Mesendoderm (in vitro differentiated cells): ENCODE measurements around the gene TEPSIN.

Experiments used
- DNase-seq: peaks from one replicate; pipeline ENCODE4 v3.0.0; 2013
- H2AK5ac ChIP-seq: 2 replicates; pipeline ENCODE4 v1.6.1; 2013; ENCODE audit warnings: low read length, inconsistent platforms
- H2BK120ac ChIP-seq: 2 replicates; pipeline ENCODE4 v1.6.1; 2013; ENCODE audit warnings: low read depth, mild to moderate bottlenecking, low read length, moderate library complexity, mixed read lengths
- H2BK15ac ChIP-seq: replicated peaks from 2 replicates; pipeline ENCODE4 v1.6.1; 2013; ENCODE audit warnings: low read depth, mild to moderate bottlenecking, moderate library complexity
- H2BK5ac ChIP-seq: 2 replicates; pipeline ENCODE4 v1.6.1; 2013; ENCODE audit warnings: low read length, inconsistent platforms
- H3K18ac ChIP-seq: 2 replicates; pipeline ENCODE4 v1.6.1; 2013; ENCODE audit warnings: mild to moderate bottlenecking, low read length, mixed read lengths
- H3K23ac ChIP-seq: one replicate; pipeline ENCODE4 v1.6.1; 2013; ENCODE audit warnings: low read length
- H3K27ac ChIP-seq: 2 replicates; pipeline ENCODE4 v1.5.1; 2013; ENCODE audit warnings: low read depth, mild to moderate bottlenecking, inconsistent platforms, low read length, moderate library complexity
- H3K27me3 ChIP-seq: 2 replicates; pipeline ENCODE4 v1.6.1; 2013; ENCODE audit warnings: low read length, control low read depth, mild to moderate bottlenecking, inconsistent platforms; ENCODE audit not compliant: insufficient read depth, poor library complexity
- H3K36me3 ChIP-seq: 2 replicates; pipeline ENCODE4 v1.6.1; 2013; ENCODE audit warnings: low read length, inconsistent platforms; ENCODE audit not compliant: control insufficient read depth, insufficient read depth
- H3K4ac ChIP-seq: one replicate; pipeline ENCODE4 v1.6.1; 2013; ENCODE audit warnings: low read depth, mild to moderate bottlenecking, low read length, moderate library complexity
- H3K4me1 ChIP-seq: 2 replicates; pipeline ENCODE4 v1.6.1; 2013; ENCODE audit warnings: low read depth, low read length, inconsistent platforms; ENCODE audit not compliant: control insufficient read depth
- H3K4me2 ChIP-seq: 2 replicates; pipeline ENCODE4 v1.6.1; 2013; ENCODE audit warnings: low read length
- H3K4me3 ChIP-seq: 2 replicates; pipeline ENCODE4 v1.5.1; 2013; ENCODE audit warnings: mild to moderate bottlenecking, low read length
- H3K56ac ChIP-seq: one replicate; pipeline ENCODE4 v1.6.1; 2013; ENCODE audit warnings: low read length
- H3K79me1 ChIP-seq: 2 replicates; pipeline ENCODE4 v1.6.1; 2013; ENCODE audit warnings: low read length, inconsistent platforms
- H3K79me2 ChIP-seq: 2 replicates; pipeline ENCODE4 v1.6.1; 2013; ENCODE audit warnings: mild to moderate bottlenecking, low read length; ENCODE audit not compliant: control insufficient read depth, insufficient read depth
- H3K9ac ChIP-seq: 2 replicates; pipeline ENCODE4 v1.6.1; 2013; ENCODE audit warnings: low read length, inconsistent platforms
- H4K5ac ChIP-seq: one replicate; pipeline ENCODE4 v1.6.1; 2013; ENCODE audit warnings: low read length
- H4K8ac ChIP-seq: one replicate; pipeline ENCODE4 v1.6.1; 2013; ENCODE audit warnings: low read depth, mild to moderate bottlenecking, control low read depth, low read length, moderate library complexity
- WGBS: extraction: QIAGEN DNeasy Blood & Tissue Kit; methylation state at CpG from one replicate; pipeline ENCODE4 v1.1.7; 2013; ENCODE audit warnings: low lambda C conversion rate, missing lambda C conversion rate; ENCODE audit not compliant: insufficient coverage; ENCODE audit errors: extremely low coverage; 5-methylcytosine and 5-hydroxymethylcytosine counted together

Gene TEPSIN

GRCh38 chr17:81246679-81247338 lies 8.0 kb upstream of the TEPSIN start:
- Histone ChIP-seq H3K9ac (no peak overlapping the region), H2BK15ac (no peak overlapping the region), H2BK120ac (no peak overlapping the region), H2BK5ac (no peak overlapping the region), H3K4me1 (no peaks in the 10 kb centered on the region), H3K23ac (no peak overlapping the region), H3K4me2 (no peak overlapping the region), H3K18ac (no peak overlapping the region), H3K27me3 (no peaks in the 10 kb centered on the region), H3K27ac (no peak overlapping the region), H3K56ac (no peak overlapping the region), H3K79me2 (no peaks in the 10 kb centered on the region), H3K79me1 (no peaks in the 10 kb centered on the region), H2AK5ac (no peak overlapping the region), H4K8ac (no peak overlapping the region), H3K4ac (no peak overlapping the region), H3K36me3 (no peaks in the 10 kb centered on the region), H3K4me3 (no peak overlapping the region), H4K5ac (no peak overlapping the region)
- no peak for DNase-seq
- no CpG with 5 or more reads among the region's 28 CpGs for WGBS

GRCh38 chr17:81246343-81246670 lies 7.5 kb upstream of the TEPSIN start:
- Histone ChIP-seq H3K4me2 (no peak overlapping the region), H2BK120ac (no peak overlapping the region), H3K36me3 (no peaks in the 10 kb centered on the region), H2AK5ac (no peak overlapping the region), H2BK15ac (no peak overlapping the region), H4K8ac (no peak overlapping the region), H4K5ac (no peak overlapping the region), H3K27ac (no peak overlapping the region), H3K9ac (no peak overlapping the region), H3K4me3 (no peak overlapping the region), H3K56ac (no peak overlapping the region), H3K79me1 (no peaks in the 10 kb centered on the region), H3K23ac (no peak overlapping the region), H3K4ac (no peak overlapping the region), H3K27me3 (no peaks in the 10 kb centered on the region), H3K4me1 (no peaks in the 10 kb centered on the region), H3K18ac (no peak overlapping the region), H2BK5ac (no peak overlapping the region), H3K79me2 (no peaks in the 10 kb centered on the region)
- no peak for DNase-seq
- WGBS: no CpG with 5 or more reads among the region's 10 CpGs

- H3K27me3 ChIP-seq: no peaks in the 10 kb centered on the region
- H2BK120ac ChIP-seq: no peak overlapping the region
- no peak overlapping the region for H2BK5ac ChIP-seq
- H3K79me1 ChIP-seq: no peaks in the 10 kb centered on the region
- H3K4ac ChIP-seq: no peak overlapping the region
- WGBS: no CpG with 5 or more reads among the region's 37 CpGs
- no peaks in the 10 kb centered on the region for H3K79me2 ChIP-seq
- H3K18ac ChIP-seq: no peak overlapping the region
- H3K4me2 ChIP-seq: no peak overlapping the region
- no peak overlapping the region for H2AK5ac ChIP-seq
- no peak overlapping the region for H3K23ac ChIP-seq
- H3K4me1 ChIP-seq: no peaks in the 10 kb centered on the region
- no peak overlapping the region for H4K8ac ChIP-seq
- H3K4me3 ChIP-seq: no peak overlapping the region
- no peaks in the 10 kb centered on the region for H3K36me3 ChIP-seq
- H4K5ac ChIP-seq: no peak overlapping the region
- H3K56ac ChIP-seq: no peak overlapping the region
- H3K9ac ChIP-seq: no peak overlapping the region
- no peak overlapping the region for H2BK15ac ChIP-seq
- no peak for DNase-seq
- no peak overlapping the region for H3K27ac ChIP-seq
These were observed 6.9 kb upstream of the TEPSIN start for GRCh38 chr17:81245665-81246342.

- Histone ChIP-seq H4K5ac (no peak overlapping the region), H3K79me2 (peaks cover 1% of the 10 kb centered on the region), H3K4me2 (no peak overlapping the region), H2BK5ac (no peak overlapping the region), H3K36me3 (no peaks in the 10 kb centered on the region), H2AK5ac (no peak overlapping the region), H2BK120ac (no peak overlapping the region), H4K8ac (no peak overlapping the region), H3K56ac (no peak overlapping the region), H2BK15ac (no peak overlapping the region), H3K4me1 (peaks cover under 1% of the 10 kb centered on the region), H3K4ac (no peak overlapping the region), H3K4me3 (no peak overlapping the region), H3K18ac (no peak overlapping the region), H3K23ac (no peak overlapping the region), H3K27me3 (no peaks in the 10 kb centered on the region), H3K9ac (no peak overlapping the region), H3K27ac (no peak overlapping the region), H3K79me1 (peaks cover under 1% of the 10 kb centered on the region)
- no CpG with 5 or more reads among the region's 25 CpGs for WGBS
- no peak for DNase-seq
These were observed 6.3 kb upstream of the TEPSIN start for GRCh38 chr17:81245024-81245664.

GRCh38 chr17:81244358-81245023 lies 5.6 kb upstream of the TEPSIN start:
- WGBS: no CpG with 5 or more reads among the region's 24 CpGs
- no peaks in the 10 kb centered on the region for H3K27me3 ChIP-seq

More at GRCh38 chr17:81244358-81245023, 5.6 kb upstream of the TEPSIN start:
- no peak overlapping the region for H2BK120ac ChIP-seq
- no peak overlapping the region for H3K9ac ChIP-seq
- H4K8ac ChIP-seq: no peak overlapping the region
- H3K79me1 ChIP-seq: peaks cover 6% of the 10 kb centered on the region
- no peak overlapping the region for H3K4me2 ChIP-seq
- H3K4me3 ChIP-seq: no peak overlapping the region
- no peak for DNase-seq
- H3K4me1 ChIP-seq: peaks cover 2% of the 10 kb centered on the region
- H2BK5ac ChIP-seq: no peak overlapping the region
- H3K36me3 ChIP-seq: no peaks in the 10 kb centered on the region
- no peak overlapping the region for H2BK15ac ChIP-seq
- no peak overlapping the region for H3K18ac ChIP-seq
- no peak overlapping the region for H3K27ac ChIP-seq
- H3K79me2 ChIP-seq: peaks cover 7% of the 10 kb centered on the region
- no peak overlapping the region for H3K23ac ChIP-seq
- no peak overlapping the region for H3K4ac ChIP-seq
- no peak overlapping the region for H2AK5ac ChIP-seq
- H4K5ac ChIP-seq: no peak overlapping the region
- H3K56ac ChIP-seq: no peak overlapping the region
